Vagina (tissue), 2 donors: ENCODE results near the gene CATSPERD. TPM values are rescaled to one million over a fixed set of nuclear protein-coding genes. Genes with fewer than 3 reads are reported as not detected.

Experiments used
- DNase-seq, 2 donors: peaks; one replicate each; pipeline ENCODE4 v3.0.0-alpha.2; 2017; ENCODE audit errors: extremely low spot score in 2 of 2
- H3K27ac ChIP-seq: fragments of 200-600 bp; sonication (generic); one replicate; pipeline ENCODE4 v1.5.1; 2019
- H3K27me3 ChIP-seq: fragments of 200-600 bp; sonication (generic); one replicate; pipeline ENCODE4 v1.5.1; 2019
- H3K36me3 ChIP-seq, 2 donors: fragments of 200-600 bp; sonication (generic); one replicate each; pipeline ENCODE4 v1.5.1; 2017 to 2019
- H3K4me1 ChIP-seq: fragments of 200-600 bp; sonication (generic); one replicate; pipeline ENCODE4 v1.5.1; 2019
- H3K4me3 ChIP-seq, 2 donors: fragments of 200-600 bp; sonication (generic); 1 replicate in 1 of 2; 2 replicates in 1 of 2; pipeline ENCODE4 v1.5.1; 2016 to 2019
- H3K9me3 ChIP-seq: fragments of 200-600 bp; sonication (generic); one replicate; pipeline ENCODE4 v1.5.1; 2019
- CTCF ChIP-seq, 3 experiments: fragments of 450-650 bp in 2 of 3; fragments of 200-600 bp in 1 of 3; sonication (generic) in 1 of 3; IDR thresholded peaks; one replicate each; pipeline ENCODE4 v1.5.1; 2017 to 2019; ENCODE audit warnings: antibody characterized with exemption in 3 of 3, mild to moderate bottlenecking in 2 of 3, moderate library complexity in 2 of 3
- POLR2A ChIP-seq, 2 donors: fragments of 450-650 bp; IDR thresholded peaks; one replicate each; pipeline ENCODE4 v1.6.1; 2017; ENCODE audit warnings: antibody characterized with exemption in 2 of 2, mild to moderate bottlenecking in 2 of 2, moderate library complexity in 2 of 2
- POLR2AphosphoS5 ChIP-seq, 2 donors: sonication (generic); formaldehyde crosslinking; IDR thresholded peaks; one replicate each; pipeline ENCODE4 v1.9.0; 2017; ENCODE audit warnings: antibody characterized with exemption in 2 of 2, mild to moderate bottlenecking in 2 of 2, low read depth in 1 of 2; ENCODE audit not compliant: insufficient read depth in 1 of 2
- intact Hi-C: fragments of 100-400 bp; cut with DNase I; formaldehyde crosslinking; loops from one replicate; pipeline ENCODE4 v1.15.1; 2023
- total RNA-seq: library from RNA; depleted of rRNA; stranded (reverse); fragments of >200 nt; gene quantifications from one replicate; pipeline ENCODE4 v1.2.3, GENCODE V29; 2016

The CATSPERD gene
- total RNA-seq, 1 donor from 2014 or later: not detected

- H3K27me3 ChIP-seq: no peaks in the 10 kb centered on the region
- no peaks in the 10 kb centered on the region for H3K9me3 ChIP-seq
- H3K4me3 ChIP-seq: no peak overlapping the region
- no peak for TF ChIP-seq POLR2AphosphoS5 (IDR thresholded peaks at IDR 0.05; ENCODE audit: insufficient read depth in 1 of 2, low read depth in 1 of 2)
- TF ChIP-seq CTCF (IDR thresholded peaks at IDR 0.05): no peak
- H3K4me1 ChIP-seq: no peaks in the 10 kb centered on the region
- no peak overlapping the region for H3K27ac ChIP-seq
- no peak for DNase-seq
- no peaks in the 10 kb centered on the region for H3K36me3 ChIP-seq
- intact Hi-C loops: no loop called here
Observed at GRCh38 chr19:5821521-5822180, 101.2 kb downstream of the CATSPERD start.

- Histone ChIP-seq H3K36me3 (no peaks in the 10 kb centered on the region), H3K27ac (no peak overlapping the region), H3K4me1 (no peaks in the 10 kb centered on the region), H3K9me3 (no peaks in the 10 kb centered on the region), H3K27me3 (no peaks in the 10 kb centered on the region), H3K4me3 (no peak overlapping the region)
- TF ChIP-seq POLR2A (IDR thresholded peaks at IDR 0.05) (no peak), CTCF (IDR thresholded peaks at IDR 0.05) (no peak), POLR2AphosphoS5 (IDR thresholded peaks at IDR 0.05; ENCODE audit: insufficient read depth in 1 of 2, low read depth in 1 of 2) (no peak)
- DNase-seq: no peak
- intact Hi-C loops: no loop called here
Observed at GRCh38 chr19:5822181-5822844, 101.9 kb downstream of the CATSPERD start.

GRCh38 chr19:5823579-5824281 lies 103.3 kb downstream of the CATSPERD start:
- Histone ChIP-seq H3K27me3 (no peaks in the 10 kb centered on the region), H3K36me3 (no peaks in the 10 kb centered on the region), H3K27ac (no peak overlapping the region), H3K4me1 (peaks cover 7% of the 10 kb centered on the region), H3K4me3 (no peak overlapping the region), H3K9me3 (no peaks in the 10 kb centered on the region)
- TF ChIP-seq POLR2AphosphoS5 (IDR thresholded peaks at IDR 0.05; ENCODE audit: insufficient read depth in 1 of 2, low read depth in 1 of 2) (no peak), CTCF (IDR thresholded peaks at IDR 0.05) (no peak), POLR2A (IDR thresholded peaks at IDR 0.05) (no peak)
- no peak for DNase-seq
- intact Hi-C loops: no loop called here

GRCh38 chr19:5824751-5825150 lies 104.3 kb downstream of the CATSPERD start:
- peaks cover 16% of the 10 kb centered on the region for H3K4me1 ChIP-seq
- TF ChIP-seq POLR2AphosphoS5 (IDR thresholded peaks at IDR 0.05; ENCODE audit: insufficient read depth in 1 of 2, low read depth in 1 of 2) (no peak), POLR2A (IDR thresholded peaks at IDR 0.05) (no peak), CTCF (IDR thresholded peaks at IDR 0.05) (no peak)
- intact Hi-C loops: no loop called here

More at GRCh38 chr19:5824751-5825150, 104.3 kb downstream of the CATSPERD start:
- no peaks in the 10 kb centered on the region for H3K36me3 ChIP-seq
- H3K9me3 ChIP-seq: no peaks in the 10 kb centered on the region
- no peak for DNase-seq
- no peak overlapping the region for H3K4me3 ChIP-seq
- no peaks in the 10 kb centered on the region for H3K27me3 ChIP-seq
- H3K27ac ChIP-seq: no peak overlapping the region
